ENCODE results near the gene HS1BP3.

The HS1BP3 gene

DNA sequence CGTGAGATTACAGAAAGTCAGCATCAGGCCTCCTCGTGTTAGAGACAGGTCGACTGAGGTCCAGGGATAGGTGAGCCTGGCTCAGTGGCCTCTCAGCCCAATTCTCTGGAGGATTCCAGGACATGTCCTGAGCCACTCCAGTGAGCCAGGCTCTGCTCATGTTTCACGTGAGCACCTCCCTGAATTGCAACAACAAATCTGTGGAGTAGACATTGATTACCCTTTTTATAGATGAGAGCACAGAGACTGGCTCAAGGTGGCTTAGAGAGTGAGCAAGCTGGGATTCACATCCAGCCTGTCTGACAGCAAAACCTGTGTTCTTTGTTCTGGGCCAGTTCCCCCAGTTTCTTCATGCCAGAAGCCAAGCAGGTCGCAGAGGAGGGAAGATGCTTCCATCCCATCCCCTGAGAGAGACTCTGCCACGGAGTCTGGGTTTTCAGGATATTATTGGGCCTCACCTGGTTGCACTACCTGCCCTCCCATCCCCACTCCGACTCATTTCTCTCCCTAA lies 46.4 kb downstream of the HS1BP3 start:
- no peak for FAIRE-seq

DNA sequence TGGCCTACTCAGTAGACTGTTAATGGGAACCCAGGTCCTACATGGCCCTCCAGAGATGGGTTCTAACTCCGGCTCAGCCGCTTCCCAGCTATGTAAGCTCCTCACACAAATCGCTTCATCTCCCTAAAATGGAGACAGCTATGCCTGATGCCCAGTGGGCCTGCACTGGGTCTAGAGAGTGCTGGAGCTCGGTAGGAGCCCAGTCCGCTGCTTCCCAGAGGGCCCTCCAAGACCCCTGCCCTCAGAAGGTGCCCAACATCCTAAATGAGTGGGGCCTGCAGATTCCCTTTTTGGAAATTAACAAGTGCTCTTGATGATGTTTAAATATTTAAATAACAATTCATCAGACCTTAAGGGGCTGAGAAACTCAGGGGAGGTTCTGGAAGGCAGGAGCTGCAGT lies 47.1 kb downstream of the HS1BP3 start:
- FAIRE-seq = no peak
- no peak for DNase-seq (ENCODE audit: low spot score)

More for the DNA sequence above, 46.4 kb downstream of the HS1BP3 start:
- DNase-seq (ENCODE audit: low spot score) = no peak

DNA sequence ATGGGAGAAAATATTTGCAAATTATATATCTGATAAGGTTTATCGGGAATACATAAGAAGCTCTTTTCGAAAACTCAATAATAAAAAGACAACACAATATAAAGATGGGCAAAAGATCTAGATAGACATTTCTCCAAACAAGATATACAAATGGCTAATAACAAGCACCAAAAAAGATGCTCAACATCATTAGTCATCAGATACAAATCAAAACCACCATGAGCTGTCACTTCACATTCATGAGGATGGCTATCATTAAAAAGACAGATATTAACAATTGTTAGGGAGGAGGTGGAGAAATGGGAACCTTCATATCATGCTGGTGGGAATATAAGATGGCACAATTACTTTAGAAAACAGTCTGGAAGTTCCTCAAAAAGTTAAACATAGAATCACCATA lies 48.1 kb downstream of the HS1BP3 start:
- no peak for DNase-seq (ENCODE audit: low spot score)
- FAIRE-seq = no peak

DNA sequence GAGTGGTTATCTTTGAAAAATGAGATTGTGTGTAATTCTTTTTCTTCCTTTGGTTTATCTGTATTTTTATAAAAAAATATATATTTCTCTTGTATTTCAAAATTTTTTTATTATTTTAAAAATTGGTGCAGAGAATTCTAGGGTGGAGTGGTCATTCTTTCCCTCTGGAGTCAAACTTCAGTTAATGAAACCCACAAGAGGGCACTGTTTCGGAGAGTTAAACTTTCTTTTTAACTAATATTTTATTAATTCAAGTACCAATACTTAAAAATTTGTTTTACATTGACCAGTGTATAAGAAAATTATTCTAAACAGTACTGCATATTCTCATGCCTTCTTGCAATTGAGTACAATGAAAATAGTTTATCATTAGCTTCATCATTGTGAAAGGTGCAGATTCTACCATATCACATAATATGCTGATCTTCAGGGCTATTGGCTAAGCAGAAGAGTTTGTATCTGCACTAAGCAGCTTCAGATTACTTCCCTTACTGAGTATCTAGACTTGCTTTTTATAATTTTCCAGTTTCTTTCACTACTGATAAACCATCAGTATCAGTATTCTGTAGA lies 50.1 kb downstream of the HS1BP3 start:
- FAIRE-seq (no peak), DNase-seq (ENCODE audit: low spot score) (no peak)

DNA sequence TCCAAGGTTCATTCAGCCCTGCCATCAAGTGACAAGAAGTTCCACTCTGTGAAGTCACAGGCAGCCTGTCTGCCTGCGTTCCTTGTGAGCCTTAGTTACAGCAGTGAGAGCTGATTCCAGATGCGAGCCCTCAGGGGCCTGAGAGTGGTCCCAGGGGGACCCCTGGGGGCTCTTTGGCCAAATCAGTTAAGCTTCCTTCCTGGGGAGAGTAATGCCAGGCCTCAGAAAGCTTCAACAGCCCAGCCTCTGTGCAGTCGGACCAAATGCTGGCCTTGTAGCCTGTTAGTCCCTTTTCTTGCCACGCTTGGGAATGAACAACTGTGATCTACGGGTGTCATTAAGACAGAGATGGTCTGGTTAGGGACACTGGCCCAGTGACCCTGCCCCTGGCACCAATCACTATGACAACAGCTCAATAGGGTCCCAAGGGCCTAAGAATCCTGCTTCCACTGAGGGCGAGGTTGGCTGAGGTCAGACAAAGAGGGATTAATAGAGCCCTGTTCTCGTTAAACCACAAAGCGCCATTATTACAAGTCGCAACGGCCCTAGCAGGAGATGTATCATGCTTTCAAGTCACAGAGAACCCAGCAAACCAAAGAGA lies 50.9 kb downstream of the HS1BP3 start:
- DNase-seq (ENCODE audit: low spot score) (no peak), FAIRE-seq (no peak)

DNA sequence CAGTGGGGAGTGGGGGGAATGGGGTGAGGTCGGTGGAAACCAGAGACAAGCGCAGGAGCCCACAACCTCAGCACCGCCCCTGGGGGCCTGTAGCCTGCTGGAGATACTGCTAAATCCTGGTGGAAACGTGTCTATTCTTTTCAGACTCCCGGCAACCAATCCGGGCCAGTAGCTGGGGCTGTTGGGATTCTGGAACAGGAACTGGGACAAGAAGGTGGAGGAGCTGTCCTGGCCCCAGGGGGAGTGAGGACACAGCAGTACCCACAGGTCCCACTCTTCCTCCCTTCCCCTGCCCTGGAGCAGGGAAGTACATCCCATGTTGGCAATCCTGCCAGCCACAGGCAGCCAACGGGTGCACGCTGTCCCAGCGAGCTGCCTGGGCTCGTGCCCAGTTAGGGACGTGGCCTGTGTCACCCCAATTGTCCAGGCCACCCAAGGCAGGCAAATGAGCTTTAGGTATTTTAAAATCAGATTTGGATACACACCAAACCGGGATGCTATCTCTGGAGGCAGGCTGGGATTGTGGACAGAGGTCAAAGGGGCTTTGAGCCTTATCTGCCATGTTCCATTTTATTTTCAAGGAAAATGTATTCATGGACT lies 51.8 kb downstream of the HS1BP3 start:
- DNase-seq (ENCODE audit: low spot score) (no peak), FAIRE-seq (no peak)

DNA sequence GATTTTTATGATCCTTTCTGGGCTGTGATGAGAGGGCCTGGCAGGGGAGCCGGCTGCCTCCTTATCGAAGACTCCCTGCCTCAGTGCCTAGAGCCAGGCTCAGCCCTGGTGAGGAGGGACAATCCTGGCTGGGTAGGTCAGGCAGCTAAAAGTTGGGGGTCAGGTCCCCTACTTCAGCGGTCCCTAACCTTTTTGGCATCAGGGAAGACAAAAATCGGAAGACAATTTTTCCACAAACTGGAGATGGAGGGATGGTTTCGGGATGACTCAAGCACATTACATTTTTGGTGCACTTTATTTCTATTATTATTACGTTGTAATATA lies 53.1 kb downstream of the HS1BP3 start:
- no peak for FAIRE-seq
- DNase-seq (ENCODE audit: low spot score) = no peak

DNA sequence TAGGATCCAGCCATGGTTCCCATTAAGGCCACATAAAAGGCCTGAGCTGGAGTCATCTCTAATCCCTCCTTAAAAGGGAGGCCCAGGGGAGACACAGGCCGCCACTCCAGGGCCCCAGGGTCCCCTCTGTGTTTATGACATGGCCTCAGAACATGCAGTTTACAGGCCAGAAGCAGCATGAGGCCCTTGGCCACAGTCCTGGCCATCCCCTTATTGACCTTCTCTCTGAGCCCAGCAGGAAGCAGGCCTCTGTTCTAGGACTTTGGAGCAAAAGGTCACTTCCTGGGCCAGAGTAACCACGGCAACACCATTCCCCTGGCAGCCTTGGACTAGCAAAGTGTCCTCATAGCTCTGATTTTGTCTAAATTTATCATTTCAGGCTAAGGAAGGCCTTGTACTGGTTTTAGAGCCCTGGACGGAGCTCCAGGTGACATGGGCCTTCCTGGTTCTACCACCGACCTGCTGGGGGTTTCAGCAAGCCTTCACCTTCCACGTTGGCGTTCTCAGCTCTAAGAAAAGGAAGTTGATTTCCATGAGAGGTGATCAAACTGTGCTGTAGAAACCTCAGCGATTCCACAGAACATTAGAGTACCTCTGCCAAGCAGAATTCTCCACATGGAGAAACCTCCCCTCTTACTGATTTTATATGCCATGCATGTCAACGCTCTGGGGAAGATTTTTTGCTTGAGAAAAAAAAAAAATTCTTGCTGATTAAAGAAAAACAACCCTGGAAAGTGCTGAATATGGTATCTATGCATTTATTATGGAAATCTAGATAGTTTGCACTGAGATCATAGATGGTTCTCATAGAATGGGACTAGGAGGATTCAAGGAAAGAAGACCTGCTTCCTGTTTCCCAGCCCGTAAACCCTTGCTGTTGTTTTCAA lies 53.7 kb downstream of the HS1BP3 start:
- FAIRE-seq (no peak), DNase-seq (ENCODE audit: low spot score) (no peak)

DNA sequence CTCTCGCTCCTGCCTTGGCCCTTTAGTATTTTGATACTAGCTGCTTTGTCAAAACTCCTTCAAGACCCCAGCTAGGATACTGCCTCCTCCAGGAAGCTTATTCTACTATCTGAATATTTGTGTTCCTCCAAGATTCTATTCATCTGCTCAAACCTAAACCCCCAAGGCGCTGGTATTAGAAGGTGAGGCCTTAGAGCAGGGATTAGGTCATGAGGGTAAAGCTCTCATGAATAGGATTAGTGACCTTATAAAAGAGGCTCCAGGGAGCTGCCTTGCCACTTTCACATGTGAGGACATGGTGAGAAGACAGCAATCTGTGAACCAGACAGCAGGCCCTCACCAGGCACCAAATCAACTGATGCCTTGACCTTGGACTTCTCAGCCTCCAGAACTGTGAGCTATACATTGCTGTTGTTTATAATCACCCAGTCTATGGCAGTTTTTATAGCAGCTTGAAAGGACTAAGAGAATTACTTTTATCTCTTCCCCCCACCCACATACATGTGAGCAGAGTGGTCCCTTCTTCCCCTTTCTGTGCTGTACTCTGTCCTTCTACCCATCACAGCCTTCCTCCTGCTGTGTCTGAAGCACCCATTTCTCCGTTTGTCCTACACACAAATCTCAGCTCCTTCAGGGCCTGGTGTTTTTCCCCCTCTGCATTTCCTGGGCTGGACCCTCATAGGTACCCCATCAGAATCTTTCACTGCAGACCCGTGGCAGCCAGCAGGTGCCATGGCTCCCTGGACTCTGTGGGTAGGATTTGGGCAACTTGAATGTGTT lies 54.5 kb downstream of the HS1BP3 start:
- no peak for FAIRE-seq
- DNase-seq (ENCODE audit: low spot score) = no peak

DNA sequence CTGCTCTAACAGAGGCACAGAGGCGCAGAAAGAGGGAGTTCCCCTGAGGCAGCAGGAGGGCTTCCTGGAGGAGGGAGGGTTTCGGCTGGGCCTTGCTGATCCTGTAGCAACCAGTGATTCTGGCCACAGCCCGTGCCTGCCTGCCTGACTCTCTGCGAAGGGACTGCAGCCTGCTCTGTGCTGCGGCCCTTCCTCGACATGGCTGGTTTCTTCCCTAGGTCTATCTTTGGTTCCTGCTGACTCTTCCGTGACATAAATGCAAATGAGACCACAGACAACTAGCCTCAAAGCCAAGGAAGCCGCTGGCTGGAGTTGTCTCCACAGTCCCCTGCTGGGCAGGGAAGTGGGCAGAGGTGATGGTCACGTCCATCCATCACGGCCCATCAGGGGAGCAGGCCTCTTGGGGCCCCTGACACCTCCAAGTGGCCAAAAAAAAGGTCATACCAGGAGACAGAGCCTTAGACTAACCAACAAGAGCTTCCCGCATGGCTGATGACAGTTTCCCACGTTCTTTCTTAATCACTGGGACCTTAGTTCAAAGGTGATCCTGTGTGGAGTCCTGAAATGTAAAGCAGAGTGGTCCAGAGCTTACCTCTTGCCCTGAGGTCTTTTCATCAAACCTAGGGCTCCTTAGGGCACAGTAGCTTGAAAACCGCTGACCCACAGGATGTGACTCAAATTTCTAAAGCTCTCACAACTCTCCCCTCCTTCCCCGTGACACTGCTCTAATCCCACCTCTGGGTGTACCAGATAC lies 55.3 kb downstream of the HS1BP3 start:
- no peak for FAIRE-seq
- DNase-seq (ENCODE audit: low spot score) = peak; percentile 57

DNA sequence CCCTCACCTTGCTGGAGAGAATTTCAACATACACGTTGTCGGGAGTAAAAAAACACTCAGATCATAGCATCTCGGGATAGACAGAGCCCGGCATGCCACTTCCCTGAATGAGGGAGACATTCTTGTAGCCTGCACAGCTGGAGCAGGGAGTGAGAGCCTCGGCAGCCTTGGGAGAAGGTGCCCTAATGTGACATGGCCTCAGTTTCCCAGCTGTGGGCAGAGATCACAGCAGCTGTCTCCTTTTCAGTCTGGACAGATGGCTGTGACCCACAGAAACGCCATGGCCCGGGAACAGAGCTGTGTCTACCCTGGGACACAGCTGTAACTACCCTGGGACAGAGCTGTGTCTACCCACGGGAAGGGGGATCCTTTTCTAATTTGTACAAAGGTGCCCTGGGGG lies 55.9 kb downstream of the HS1BP3 start:
- no peak for FAIRE-seq
- DNase-seq (ENCODE audit: low spot score) = no peak

DNA sequence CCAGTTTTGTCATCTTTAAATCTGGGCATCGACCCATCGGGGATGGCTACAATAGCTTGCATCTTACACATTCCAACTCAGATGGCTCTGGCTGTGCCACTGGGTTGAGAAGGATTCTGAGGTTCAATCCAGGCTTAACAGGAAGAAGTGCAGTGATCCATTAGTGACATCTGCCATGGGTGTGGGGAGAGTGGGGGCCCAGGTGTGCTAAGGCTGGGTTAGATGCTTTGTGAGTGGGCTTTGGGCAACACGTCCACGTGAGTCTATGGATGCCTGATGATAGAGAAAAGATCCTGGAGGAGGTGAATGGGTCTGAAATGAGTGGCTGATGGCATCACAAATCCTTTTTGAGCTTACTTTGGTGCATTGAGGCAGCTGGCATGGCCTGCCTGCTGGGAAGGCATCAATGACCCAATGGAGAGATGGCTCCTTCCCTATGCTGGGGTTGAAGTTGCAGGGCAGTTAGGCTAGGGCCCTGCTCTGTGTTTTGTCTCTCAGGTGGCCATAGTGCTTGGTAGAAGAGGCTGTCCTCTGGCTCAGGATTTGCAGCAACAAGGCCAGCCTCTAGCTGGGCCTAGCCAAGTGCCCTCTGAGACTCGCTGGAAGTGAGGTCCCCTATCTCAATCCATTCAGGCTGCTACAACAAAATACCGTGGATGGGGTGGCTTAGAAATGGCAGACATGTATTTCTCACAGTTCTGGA lies 56.7 kb downstream of the HS1BP3 start:
- FAIRE-seq = no peak

DNA sequence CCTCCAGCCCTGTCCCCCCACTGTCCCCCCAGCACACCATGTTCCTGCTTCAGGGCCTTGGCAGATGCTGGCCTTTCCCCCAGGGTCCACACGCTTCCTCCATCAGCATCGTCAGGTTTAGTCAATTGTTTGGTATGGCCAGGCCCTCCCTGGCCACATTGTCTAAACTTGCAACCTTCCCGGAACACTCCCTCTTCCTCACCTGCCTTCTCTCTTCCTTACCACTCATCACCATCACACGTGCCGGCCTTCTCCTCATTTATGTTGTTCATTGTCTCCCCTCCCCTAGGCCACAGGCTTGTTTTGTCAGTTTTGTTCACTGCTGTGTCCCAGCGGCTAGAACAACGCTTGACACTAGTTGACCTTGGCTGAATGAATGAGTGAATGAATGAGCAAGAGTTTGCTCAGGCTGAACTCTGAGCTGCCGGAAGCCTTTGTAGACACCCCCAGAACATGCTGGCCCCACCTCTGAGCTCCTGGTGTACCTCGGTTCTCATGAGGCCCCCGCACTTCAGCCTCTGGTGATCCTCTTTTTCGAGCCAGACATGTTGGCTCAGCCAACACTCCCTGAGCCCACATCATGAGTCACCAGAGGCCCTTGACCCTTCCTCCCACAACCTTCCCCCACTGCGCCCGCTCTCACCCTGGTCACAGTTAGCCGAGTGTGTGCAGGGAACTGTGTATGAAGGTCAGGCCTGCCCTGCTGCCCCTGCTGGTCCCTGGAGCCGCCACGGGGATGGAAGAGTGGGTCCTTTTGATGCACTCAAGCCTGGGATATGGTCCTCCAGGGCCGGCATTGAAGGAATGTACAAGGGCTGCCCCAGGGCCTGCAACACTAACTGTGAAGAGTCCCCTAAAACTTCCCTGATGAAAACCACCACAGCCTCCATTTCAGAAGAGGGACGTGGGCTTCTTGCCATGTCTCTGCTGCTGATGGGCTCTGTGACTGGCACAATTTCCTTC lies 57.5 kb downstream of the HS1BP3 start:
- DNase-seq (ENCODE audit: low spot score) (peak; percentile 93), FAIRE-seq (peak; percentile 96)

More for the DNA sequence above, 56.7 kb downstream of the HS1BP3 start:
- DNase-seq (ENCODE audit: low spot score) = no peak

DNA sequence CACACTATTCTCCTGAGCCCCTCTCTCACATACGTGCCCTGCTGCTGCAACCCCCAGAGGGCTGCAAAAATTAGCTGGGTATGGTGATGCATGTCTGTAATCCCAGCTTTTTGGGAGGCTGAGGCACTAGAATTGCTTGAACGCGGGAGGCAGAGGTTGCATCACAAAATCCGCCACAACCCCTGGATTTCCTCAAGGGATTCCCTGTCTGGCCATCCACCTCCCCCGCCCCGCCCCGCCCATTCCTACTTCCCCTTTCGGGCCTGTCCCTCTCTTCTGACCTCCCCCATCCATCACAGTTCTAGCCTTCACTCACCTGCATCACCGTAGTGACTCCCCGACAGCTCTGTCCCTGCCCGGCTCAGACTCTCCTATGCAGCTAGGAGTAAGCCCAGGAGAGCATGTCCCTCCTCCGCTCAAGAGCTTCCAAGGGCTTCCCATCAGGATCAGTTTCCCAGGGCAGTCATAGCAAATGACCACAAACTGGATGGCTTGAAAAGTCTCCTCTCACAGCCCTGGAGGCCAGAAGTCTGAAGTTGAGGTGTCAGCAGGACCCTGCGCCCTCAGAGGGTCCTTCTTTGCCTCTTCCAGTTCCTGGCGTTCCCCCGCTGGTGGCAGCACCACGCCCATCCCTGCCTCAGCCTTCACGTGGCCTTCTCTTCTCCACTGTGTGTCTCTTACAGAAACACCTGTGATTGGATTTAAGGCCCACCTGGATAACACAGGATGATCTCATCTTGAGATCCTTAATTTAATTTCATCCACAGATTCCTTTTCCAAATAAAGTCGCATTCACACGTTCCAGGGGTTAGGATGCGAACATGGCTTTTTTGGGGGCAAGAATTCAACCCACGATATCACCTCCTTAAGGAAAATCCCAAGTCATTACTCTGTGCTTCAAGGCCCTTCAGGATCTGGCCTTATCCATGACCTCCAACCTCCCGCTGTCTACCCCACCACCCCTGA lies 58.5 kb downstream of the HS1BP3 start:
- FAIRE-seq (no peak), DNase-seq (ENCODE audit: low spot score) (no peak)

DNA sequence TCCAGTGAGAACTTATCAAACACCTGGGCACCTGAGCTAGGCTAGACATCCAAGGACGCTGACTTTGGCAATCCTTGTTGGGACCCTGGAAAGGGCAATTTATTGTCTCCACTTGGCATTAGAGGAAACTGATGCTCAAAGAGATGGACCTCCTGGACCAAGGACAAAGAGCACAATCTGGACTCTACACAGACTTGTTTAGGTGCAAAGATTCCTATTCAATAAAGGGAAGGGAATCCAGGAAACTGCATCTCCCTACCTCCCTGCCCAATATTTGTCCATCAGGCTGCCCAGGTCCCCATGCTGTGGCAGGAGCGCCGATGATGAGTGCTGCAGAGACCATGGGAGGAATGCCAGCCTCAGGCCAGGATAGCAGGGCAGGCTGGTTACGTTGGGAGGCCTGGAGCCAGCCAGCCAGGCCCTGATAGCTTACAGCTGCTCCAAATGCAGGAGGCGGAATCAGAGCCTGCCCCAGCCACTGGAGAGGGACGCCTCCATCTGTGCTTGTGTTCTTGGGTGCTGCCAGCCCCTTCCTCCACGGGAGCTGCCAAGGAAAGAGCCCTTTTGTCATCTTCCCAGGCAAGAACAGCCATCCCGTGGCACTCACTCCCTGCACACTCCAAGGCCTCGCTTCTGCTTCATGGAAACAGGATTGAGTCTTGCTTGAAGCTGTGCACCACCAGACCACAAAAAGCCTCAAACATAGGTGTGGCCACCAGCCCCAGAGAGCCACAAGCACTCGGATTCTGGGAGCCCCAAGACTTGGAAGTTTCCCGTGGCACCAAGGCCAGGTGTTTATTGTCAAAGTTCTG lies 60.0 kb downstream of the HS1BP3 start:
- no peak for DNase-seq (ENCODE audit: low spot score)
- FAIRE-seq = no peak

DNA sequence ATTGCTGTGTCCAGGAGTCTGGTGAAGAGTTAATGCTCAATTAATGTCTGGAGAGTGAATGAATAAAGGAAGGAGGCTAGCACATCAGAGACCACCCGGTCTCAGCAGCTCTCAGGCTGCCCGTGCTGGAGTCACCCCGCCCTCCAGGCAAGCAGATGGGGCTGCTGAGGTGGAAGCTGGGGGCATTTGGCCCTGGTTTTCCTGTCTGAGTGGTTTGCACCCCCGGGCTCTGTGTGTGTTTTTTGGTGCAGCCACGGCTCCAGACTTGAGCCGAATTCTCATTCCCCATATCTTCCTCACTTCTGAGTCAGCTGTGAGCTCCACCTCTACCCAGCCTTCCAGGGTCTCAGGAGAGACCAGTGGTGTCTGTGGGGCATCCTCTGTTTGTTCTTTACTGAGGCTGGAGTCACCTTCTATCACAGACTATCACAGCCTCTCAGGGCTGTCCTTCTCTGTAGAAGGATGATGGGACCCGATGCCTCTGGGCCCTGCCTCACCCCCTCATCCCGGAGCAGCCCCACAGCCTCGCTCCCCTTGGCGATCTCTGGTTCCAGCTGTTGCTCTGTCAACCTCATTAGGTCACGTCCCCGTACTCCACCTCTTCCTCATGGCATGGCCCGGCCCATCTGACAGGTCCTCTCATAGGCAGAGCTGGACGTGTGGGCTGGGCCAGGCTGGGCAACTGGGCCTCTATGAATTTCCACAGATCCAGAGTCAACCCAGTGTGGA lies 60.8 kb downstream of the HS1BP3 start:
- FAIRE-seq (no peak), DNase-seq (ENCODE audit: low spot score) (no peak)

Data from urothelium cell line (cell line).